Measurements from ENCODE around the gene TBC1D5. TPM values are rescaled to one million over a fixed set of nuclear protein-coding genes. Genes with fewer than 3 reads are reported as not detected.
"Not testable (repeated sequence)": the region's sequence is repeated elsewhere in the genome, so short reads cannot be mapped to it uniquely, and the experiment has no call there.

TBC1D5 gene
- polyA plus RNA-seq, 3 donors = 49.9 to 51.9 (median 51.5) TPM

- DNase-seq (ENCODE audit: extremely low read depth in 1 of 11, low read depth in 9 of 11, low spot score in 4 of 11) = no peak
Measured at GRCh38 chr3:17518189-17519059, 224.0 kb downstream of the TBC1D5 start.

GRCh38 chr3:17515445-17516234, 226.8 kb downstream of the TBC1D5 start:
- no peak for DNase-seq (ENCODE audit: extremely low read depth in 1 of 11, low read depth in 9 of 11, low spot score in 4 of 11)

GRCh38 chr3:17514597-17514996, 227.8 kb downstream of the TBC1D5 start:
- no peak for DNase-seq (ENCODE audit: extremely low read depth in 1 of 11, low read depth in 9 of 11, low spot score in 4 of 11)

GRCh38 chr3:17510265-17510664, 232.2 kb downstream of the TBC1D5 start:
- no peak for DNase-seq (ENCODE audit: extremely low read depth in 1 of 11, low read depth in 9 of 11, low spot score in 4 of 11)

- no peak for DNase-seq (ENCODE audit: extremely low read depth in 1 of 11, low read depth in 9 of 11, low spot score in 4 of 11)
Measured at GRCh38 chr3:17508180-17508752, 234.2 kb downstream of the TBC1D5 start.

- DNase-seq (ENCODE audit: extremely low read depth in 1 of 11, low read depth in 9 of 11, low spot score in 4 of 11) = no peak
Measured at GRCh38 chr3:17507480-17507879, 235.0 kb downstream of the TBC1D5 start.

GRCh38 chr3:17505856-17506255, 236.6 kb downstream of the TBC1D5 start:
- no peak for DNase-seq (ENCODE audit: extremely low read depth in 1 of 11, low read depth in 9 of 11, low spot score in 4 of 11)

- DNase-seq (ENCODE audit: extremely low read depth in 1 of 11, low read depth in 9 of 11, low spot score in 4 of 11) = no peak
Measured at GRCh38 chr3:17501745-17502144, 240.7 kb downstream of the TBC1D5 start.

- DNase-seq (ENCODE audit: extremely low read depth in 1 of 11, low read depth in 9 of 11, low spot score in 4 of 11) = no peak
Measured at GRCh38 chr3:17500618-17501017, 241.8 kb downstream of the TBC1D5 start.

GRCh38 chr3:17494117-17494809, 248.2 kb downstream of the TBC1D5 start:
- no peak for DNase-seq (ENCODE audit: extremely low read depth in 1 of 11, low read depth in 9 of 11, low spot score in 4 of 11)

GRCh38 chr3:17491601-17492000, 250.8 kb downstream of the TBC1D5 start:
- no peak for DNase-seq (ENCODE audit: extremely low read depth in 1 of 11, low read depth in 9 of 11, low spot score in 4 of 11)

GRCh38 chr3:17491190-17491589, 251.2 kb downstream of the TBC1D5 start:
- DNase-seq (ENCODE audit: extremely low read depth in 1 of 11, low read depth in 9 of 11, low spot score in 4 of 11) = not testable (repeated sequence)

GRCh38 chr3:17489139-17489538, 253.3 kb downstream of the TBC1D5 start:
- DNase-seq (ENCODE audit: extremely low read depth in 1 of 11, low read depth in 9 of 11, low spot score in 4 of 11) = no peak

GRCh38 chr3:17481116-17481515, 261.3 kb downstream of the TBC1D5 start:
- DNase-seq (ENCODE audit: extremely low read depth in 1 of 11, low read depth in 9 of 11, low spot score in 4 of 11) = no peak

GRCh38 chr3:17479681-17480405, 262.6 kb downstream of the TBC1D5 start:
- DNase-seq (ENCODE audit: extremely low read depth in 1 of 11, low read depth in 9 of 11, low spot score in 4 of 11) = no peak

- DNase-seq (ENCODE audit: extremely low read depth in 1 of 11, low read depth in 9 of 11, low spot score in 4 of 11) = no peak
Measured at GRCh38 chr3:17478673-17479072, 263.8 kb downstream of the TBC1D5 start.

- no peak for DNase-seq (ENCODE audit: extremely low read depth in 1 of 11, low read depth in 9 of 11, low spot score in 4 of 11)
Measured at GRCh38 chr3:17473761-17474160, 268.7 kb downstream of the TBC1D5 start.

GRCh38 chr3:17469954-17470353, 272.5 kb downstream of the TBC1D5 start:
- no peak for DNase-seq (ENCODE audit: extremely low read depth in 1 of 11, low read depth in 9 of 11, low spot score in 4 of 11)

- DNase-seq (ENCODE audit: extremely low read depth in 1 of 11, low read depth in 9 of 11, low spot score in 4 of 11) = peak in 3 of 11 donors; percentile 13 to 36 (median 29)
Measured at GRCh38 chr3:17469520-17469919, 272.9 kb downstream of the TBC1D5 start.
